Endothelial cell of umbilical vein (primary cell): ENCODE data around the gene IQGAP2. TPM values are rescaled to one million over a fixed set of nuclear protein-coding genes. Genes with fewer than 3 reads are reported as not detected.
A peak's percentile ranks its signal among the peaks of the same experiment; 100 is the strongest.

Experiments
- BruUV-seq: library from RNA; stranded (reverse); fragments of 400-500 nt; replicated peaks from 2 replicates; lab custom pipeline; 2021; lab: Mats Ljungman, UMichigan
- CTCF ChIA-PET: fragments of 300-600, 350-600 bp; sonication (Branson Sonifier 250); formaldehyde crosslinking; loops from one replicate; lab custom pipeline; 2021; ENCODE audit warnings: antibody characterized with exemption, inconsistent platforms; lab: Charles Lee
- POLR2A ChIA-PET: fragments of 300-600, 350-600 bp; sonication (Branson Sonifier 250); formaldehyde crosslinking; loops from one replicate; lab custom pipeline; 2021; ENCODE audit warnings: antibody characterized with exemption, inconsistent platforms; lab: Charles Lee
- DNase-seq: peaks from one replicate; pipeline ENCODE4 v3.0.0-alpha.2; 2011; ENCODE audit warnings: low read depth, low spot score
- FAIRE-seq: peaks from 2 replicates; lab custom pipeline; 2011; peaks lifted over from hg19 to GRCh38; lab: Jason Lieb, UNC
- H2AFZ ChIP-seq: 2 replicates; pipeline ENCODE4 v1.6.0; 2012; ENCODE audit warnings: low read depth, low read length, control low read depth, inconsistent platforms
- H3K27ac ChIP-seq: 2 replicates; pipeline ENCODE4 v1.5.1; 2011; ENCODE audit warnings: low read depth, mild to moderate bottlenecking, control low read depth, low read length, moderate library complexity; ENCODE audit not compliant: insufficient read depth
- H3K27me3 ChIP-seq, 2 experiments: 2 replicates each; pipeline versions ENCODE4 v1.6.0 to v1.6.1; 2011; ENCODE audit warnings: low read length in 2 of 2, mixed read lengths in 1 of 2; ENCODE audit not compliant: control insufficient read depth in 2 of 2, insufficient read depth in 2 of 2
- H3K36me3 ChIP-seq, 2 experiments: 2 replicates in 1 of 2; 3 replicates in 1 of 2; pipeline ENCODE4 v1.5.1; 2011; ENCODE audit warnings: low read length in 2 of 2, mild to moderate bottlenecking in 1 of 2, moderate library complexity in 1 of 2; ENCODE audit not compliant: control insufficient read depth in 2 of 2, insufficient read depth in 2 of 2; ENCODE audit errors: extremely low read depth in 1 of 2
- H3K4me1 ChIP-seq: 3 replicates; pipeline ENCODE4 v1.5.1; 2011; ENCODE audit warnings: mild to moderate bottlenecking, low read length; ENCODE audit not compliant: control insufficient read depth, insufficient read depth; ENCODE audit errors: extremely low read depth
- H3K4me2 ChIP-seq: 2 replicates; pipeline ENCODE4 v1.6.1; 2011; ENCODE audit warnings: low read length, control low read depth, mixed read lengths; ENCODE audit not compliant: insufficient read depth
- H3K4me3 ChIP-seq, 3 experiments: fragments of 200-600 bp in 1 of 3; sonication (generic), shearing (Covaris generic) in 1 of 3; replicated peaks in 1 of 3; 2 replicates each; pipeline ENCODE4 v1.5.1; 2011 to 2016; ENCODE audit warnings: control low read depth in 3 of 3, low read length in 3 of 3, mild to moderate bottlenecking in 2 of 3, inconsistent platforms in 1 of 3, low read depth in 1 of 3, moderate library complexity in 1 of 3; ENCODE audit not compliant: insufficient read depth in 1 of 3
- H3K79me2 ChIP-seq: 2 replicates; pipeline ENCODE4 v1.6.0; 2012; ENCODE audit warnings: low read length, inconsistent platforms; ENCODE audit not compliant: control insufficient read depth, insufficient read depth
- H3K9ac ChIP-seq: replicated peaks from 2 replicates; pipeline ENCODE3; 2011; ENCODE audit warnings: low read length, control low read depth; ENCODE audit not compliant: insufficient read depth; ENCODE audit errors: extremely low read depth
- H3K9me1 ChIP-seq: replicated peaks from 3 replicates; pipeline ENCODE4 v1.6.0; 2011; ENCODE audit warnings: mild to moderate bottlenecking, low read length; ENCODE audit not compliant: control insufficient read depth, insufficient read depth; ENCODE audit errors: extremely low read depth
- H3K9me3 ChIP-seq: replicated peaks from 2 replicates; pipeline ENCODE4 v1.5.1; 2012; ENCODE audit warnings: low read length, inconsistent platforms; ENCODE audit not compliant: control insufficient read depth, insufficient read depth
- H4K20me1 ChIP-seq: replicated peaks from 2 replicates; pipeline ENCODE3; 2011; ENCODE audit warnings: mild to moderate bottlenecking, low read length; ENCODE audit not compliant: control insufficient read depth, insufficient read depth; ENCODE audit errors: extremely low read depth
- EZH2 ChIP-seq: IDR thresholded peaks from 2 replicates; pipeline ENCODE4 v1.6.1; 2012; ENCODE audit warnings: borderline replicate concordance, low read depth, mild to moderate bottlenecking, moderate library complexity, low read length, inconsistent platforms; ENCODE audit not compliant: severe bottlenecking
- FOS ChIP-seq: IDR thresholded peaks from 2 replicates; pipeline ENCODE4 v1.6.1; 2011; ENCODE audit warnings: mild to moderate bottlenecking, low read length, moderate library complexity, borderline replicate concordance; ENCODE audit not compliant: insufficient read depth
- GATA2 ChIP-seq: IDR thresholded peaks from 2 replicates; pipeline ENCODE4 v1.7.0; 2011; ENCODE audit warnings: low read depth, mild to moderate bottlenecking, moderate library complexity, mixed read lengths, low read length; ENCODE audit not compliant: insufficient read length, insufficient read depth
- JUN ChIP-seq: IDR thresholded peaks from 2 replicates; pipeline ENCODE4 v1.6.1; 2011; ENCODE audit warnings: borderline replicate concordance, low read depth; ENCODE audit not compliant: insufficient read length, insufficient read depth
- MYC ChIP-seq: IDR thresholded peaks from one replicate; pipeline ENCODE4 v1.6.1; 2011; ENCODE audit warnings: mild to moderate bottlenecking, low read depth, low read length
- POLR2AphosphoS5 ChIP-seq: IDR thresholded peaks from 2 replicates; pipeline ENCODE4 v1.6.1; 2012; ENCODE audit warnings: low read depth, mild to moderate bottlenecking, control low read depth, low read length, moderate library complexity; ENCODE audit not compliant: insufficient read depth
- dilution Hi-C: fragments of 300-500 bp; cut with MboI; formaldehyde crosslinking; loops from one replicate; pipeline ENCODE4 v1.15.0; 2019; ENCODE audit warnings: low sequenced_read_pairs; ENCODE audit not compliant: extremely low pct_ligation_motif_present
- intact Hi-C: fragments of 100-400 bp; cut with micrococcal nuclease; formaldehyde crosslinking; loops from one replicate; pipeline ENCODE4 v1.10.0; 2022
- polyA plus RNA-seq, 4 experiments: library from polyadenylated mRNA; depleted of rRNA in 3 of 4; stranded (reverse) in 3 of 4; unstranded in 1 of 4; fragments of >200 nt; gene quantifications; 2 replicates each; pipeline versions ENCODE4 v1.2.1 to v1.2.3, GENCODE V29; 2011 to 2012; ENCODE audit warnings: missing spikeins in 1 of 4
- total RNA-seq: library from RNA; stranded (reverse); gene quantifications from 2 replicates; pipeline ENCODE4 v1.2.3, GENCODE V29; 2021

Gene IQGAP2
- total and polyA plus RNA-seq, 2 donors (not counting 3 experiments of a cell fraction or from before 2014, with no cell fraction given): 4.5 to 4.7 TPM

DNA sequence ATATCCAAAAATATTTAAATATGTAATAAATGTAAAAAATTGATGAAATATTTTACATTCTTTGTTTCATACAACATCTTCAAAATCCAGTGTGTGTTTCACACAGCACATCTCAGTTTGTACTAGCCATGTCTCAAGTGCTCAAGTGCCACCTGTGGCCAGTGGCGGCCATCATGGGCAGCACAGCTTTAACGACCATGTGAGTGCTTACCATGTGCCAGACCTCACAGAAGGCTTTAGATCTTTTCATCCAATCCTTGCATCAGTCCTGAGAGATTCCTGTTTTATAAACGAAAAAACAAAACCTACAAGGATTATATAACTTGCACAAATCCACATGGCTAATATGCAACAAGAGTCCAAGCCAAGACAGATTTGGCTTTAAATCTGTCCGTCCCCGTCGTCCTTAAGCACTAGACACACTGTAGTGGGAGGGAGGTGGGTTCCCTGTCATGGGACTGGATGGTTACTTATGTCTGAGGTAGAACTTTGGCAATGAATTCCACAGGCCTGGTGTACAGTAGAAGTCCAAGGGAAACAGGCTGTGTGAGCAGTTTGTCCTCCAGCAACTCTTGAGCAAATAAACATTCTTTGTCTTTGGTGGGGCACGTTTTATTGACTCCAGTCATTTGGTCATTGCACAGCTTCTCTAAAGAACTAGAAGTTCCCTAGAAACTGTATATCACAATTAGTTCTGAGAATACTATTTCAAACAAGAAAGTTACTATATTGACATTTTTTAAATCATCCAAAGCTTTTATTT lies 287.8 kb downstream of the IQGAP2 start:
- dilution Hi-C loops (loop anchor here (25.0 kb wide), 1 partner anchor 121 kb away; the partner anchor contains the start of gene F2RL1), intact Hi-C loops (loop anchor here (1.0 kb wide), 5 partner anchors 24 to 99 kb away; no protein-coding TSS in a partner anchor)
- no peaks in the 10 kb centered on the region for H3K9me3 ChIP-seq
- H3K27ac ChIP-seq: peak overlapping the region; percentile 91
- H3K9me1 ChIP-seq: no peaks in the 10 kb centered on the region
- H2AFZ ChIP-seq: no peak overlapping the region
- TF ChIP-seq POLR2AphosphoS5 (no peak), EZH2 (no peak), MYC (no peak), GATA2 (no peak), FOS (no peak), JUN (no peak)
- FAIRE-seq (no peak), DNase-seq (peak; percentile 88)
- TSS peak; percentile 67 for BruUV-seq
- H3K4me2 ChIP-seq: peak overlapping the region; percentile 64
- H3K4me3 ChIP-seq: no peak overlapping the region
- CTCF ChIA-PET: interaction anchor here (1.0 to 7.1 kb wide), 10 partner anchors 16 to 101 kb away, joined by 3 to 41 read pairs (median 6); partner anchors contain the start of gene F2R
- no peaks in the 10 kb centered on the region for H4K20me1 ChIP-seq
- H3K4me1 ChIP-seq: peaks cover 71% of the 10 kb centered on the region
- H3K27me3 ChIP-seq: no peaks in the 10 kb centered on the region
- POLR2A ChIA-PET: interaction anchor here (0.6 to 1.6 kb wide), 4 partner anchors 14 to 100 kb away, joined by 3 to 4 read pairs (median 4); no protein-coding TSS in a partner anchor
- no peaks in the 10 kb centered on the region for H3K79me2 ChIP-seq
- H3K36me3 ChIP-seq: no peaks in the 10 kb centered on the region
- H3K9ac ChIP-seq: peak overlapping the region; percentile 67
